Stimulated activated CD4-positive, alpha-beta T cell treated with anti-CD3 and anti-CD28 coated beads, TNF-alpha, amount 100 ng/mL, for 24 hours (primary cell): ENCODE measurements around the gene TRAPPC10.

ENCODE experiments used
- DNase-seq, 3 experiments: peaks; one replicate each; pipeline ENCODE4 v3.0.0-alpha.2; 2020; ENCODE audit warnings: low read depth in 3 of 3

The TRAPPC10 gene

DNA sequence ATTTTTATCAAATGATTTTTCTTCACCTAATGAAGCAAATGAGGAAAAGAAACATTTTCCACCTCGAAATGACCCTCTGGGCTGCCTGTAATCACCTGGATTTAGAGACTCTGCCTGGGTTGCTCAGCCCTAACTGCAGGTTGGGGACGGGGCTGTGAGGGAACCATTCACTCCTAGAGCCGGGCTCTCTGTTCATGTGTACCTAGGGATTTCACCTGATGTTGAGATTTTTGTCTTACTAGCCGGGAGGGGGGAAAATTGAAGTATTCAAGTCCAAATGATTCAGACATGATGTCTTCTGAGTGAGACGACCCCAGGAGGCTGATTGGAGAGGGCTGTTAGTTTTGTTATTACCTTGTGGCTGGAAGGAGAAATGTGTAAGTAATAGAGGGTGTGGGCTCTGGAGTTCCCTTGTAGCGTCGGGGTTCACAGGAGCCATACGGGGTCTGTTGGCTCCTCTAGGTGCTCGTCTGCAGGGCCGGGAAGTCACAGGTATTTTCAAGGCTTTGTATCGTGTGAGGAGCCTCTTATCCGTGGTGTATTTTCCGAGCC, 52.8 kb downstream of the TRAPPC10 start:
- no peak for DNase-seq

DNA sequence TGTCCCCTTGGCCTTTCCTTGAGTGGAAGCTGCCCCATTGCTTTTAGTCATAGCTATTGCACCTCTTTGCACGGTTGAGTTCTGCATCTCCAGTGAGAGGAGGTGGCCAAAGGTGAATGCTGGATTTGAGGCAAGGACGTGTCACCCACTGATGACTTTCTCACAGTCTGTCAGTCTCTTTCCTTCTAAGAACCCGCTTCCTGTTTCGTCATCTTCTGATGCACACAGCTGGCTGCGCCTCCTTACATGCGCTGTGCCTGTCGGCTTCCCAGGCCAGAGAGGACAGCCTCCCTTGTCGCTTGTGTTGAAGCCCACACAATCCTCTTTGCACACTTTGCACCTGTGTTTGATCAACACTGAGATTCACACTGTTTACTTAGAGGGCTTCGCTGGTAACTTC, 53.3 kb downstream of the TRAPPC10 start:
- DNase-seq: peak; percentile 58 to 67 (median 62)

DNA sequence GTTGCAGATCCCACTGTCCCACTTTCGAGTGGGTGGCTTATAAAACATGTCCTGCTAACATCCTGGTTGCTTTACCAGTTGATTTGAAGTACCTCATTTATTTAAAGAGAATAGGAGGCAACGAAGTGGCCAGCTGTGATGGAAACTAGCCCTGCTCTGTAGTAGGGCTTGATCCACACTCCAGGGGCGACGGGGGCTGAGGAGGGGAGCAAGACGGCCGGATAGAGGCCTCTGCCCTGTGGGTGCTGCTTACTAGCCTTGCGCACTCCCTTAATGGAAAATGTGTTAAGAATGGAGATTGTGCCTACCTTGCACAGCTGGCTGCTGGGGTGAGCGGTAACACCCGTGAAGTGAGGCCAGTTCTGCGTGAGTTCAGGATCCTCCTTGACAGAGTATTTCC, 54.0 kb downstream of the TRAPPC10 start:
- no peak for DNase-seq

DNA sequence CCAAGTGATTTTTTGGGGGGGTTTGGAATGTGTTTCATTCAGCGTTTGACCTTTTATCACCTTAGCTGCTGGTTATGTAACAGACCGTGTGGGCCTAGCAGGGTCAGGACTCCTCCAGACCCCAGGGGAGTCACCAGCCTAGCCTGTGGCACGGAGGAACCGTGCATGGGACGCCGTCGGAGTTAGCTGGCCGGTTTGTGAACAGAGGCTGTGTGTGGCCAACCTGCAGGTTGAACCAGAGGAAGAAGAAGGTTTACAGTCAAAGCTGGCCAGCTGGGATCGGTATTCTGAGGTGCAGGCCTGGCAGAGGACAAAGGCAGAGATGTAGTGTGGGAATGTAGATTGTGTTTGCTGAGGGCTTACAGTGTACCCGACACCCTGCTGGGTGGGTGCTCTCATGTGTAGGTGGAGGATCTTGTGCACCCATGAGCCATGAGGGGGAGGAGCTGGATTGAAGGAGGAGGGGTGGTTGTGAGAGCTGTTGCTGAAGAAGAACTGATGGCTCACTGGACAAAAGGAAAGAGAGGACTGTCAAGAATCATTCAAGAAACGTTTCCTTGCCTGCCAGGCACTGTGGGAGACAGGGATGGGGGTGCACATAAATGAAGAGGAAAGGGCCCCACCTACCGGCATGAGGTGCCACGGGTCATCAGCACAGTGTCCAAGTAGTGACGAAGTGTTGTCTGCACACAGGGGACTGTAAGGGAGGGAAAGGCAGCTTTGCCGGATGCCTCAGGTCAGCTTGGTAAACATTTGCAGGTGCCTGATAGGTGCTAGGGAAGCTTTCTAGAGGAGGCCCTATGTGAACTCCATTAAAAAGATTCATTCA, 55.1 kb downstream of the TRAPPC10 start:
- no peak for DNase-seq

DNA sequence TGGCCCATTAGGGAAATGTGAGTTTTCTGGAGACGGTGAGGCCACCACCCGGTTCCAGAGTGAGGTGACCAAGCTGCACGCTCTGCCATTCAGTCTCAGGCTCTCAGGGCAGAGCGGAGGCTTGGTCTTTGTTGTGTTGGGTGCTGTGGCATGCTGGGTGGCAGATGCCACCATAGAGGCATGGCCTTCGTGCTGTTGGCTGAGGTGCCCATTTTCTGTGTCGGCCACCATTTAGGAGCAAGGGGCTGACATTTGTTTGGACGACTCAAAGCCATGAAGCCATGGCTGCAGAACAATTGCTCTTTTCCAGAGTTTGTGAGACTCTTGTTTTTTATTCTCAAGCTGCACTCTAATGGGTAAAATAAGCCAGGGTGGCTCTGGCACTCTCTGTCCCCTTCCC, 58.3 kb downstream of the TRAPPC10 start:
- no peak for DNase-seq

DNA sequence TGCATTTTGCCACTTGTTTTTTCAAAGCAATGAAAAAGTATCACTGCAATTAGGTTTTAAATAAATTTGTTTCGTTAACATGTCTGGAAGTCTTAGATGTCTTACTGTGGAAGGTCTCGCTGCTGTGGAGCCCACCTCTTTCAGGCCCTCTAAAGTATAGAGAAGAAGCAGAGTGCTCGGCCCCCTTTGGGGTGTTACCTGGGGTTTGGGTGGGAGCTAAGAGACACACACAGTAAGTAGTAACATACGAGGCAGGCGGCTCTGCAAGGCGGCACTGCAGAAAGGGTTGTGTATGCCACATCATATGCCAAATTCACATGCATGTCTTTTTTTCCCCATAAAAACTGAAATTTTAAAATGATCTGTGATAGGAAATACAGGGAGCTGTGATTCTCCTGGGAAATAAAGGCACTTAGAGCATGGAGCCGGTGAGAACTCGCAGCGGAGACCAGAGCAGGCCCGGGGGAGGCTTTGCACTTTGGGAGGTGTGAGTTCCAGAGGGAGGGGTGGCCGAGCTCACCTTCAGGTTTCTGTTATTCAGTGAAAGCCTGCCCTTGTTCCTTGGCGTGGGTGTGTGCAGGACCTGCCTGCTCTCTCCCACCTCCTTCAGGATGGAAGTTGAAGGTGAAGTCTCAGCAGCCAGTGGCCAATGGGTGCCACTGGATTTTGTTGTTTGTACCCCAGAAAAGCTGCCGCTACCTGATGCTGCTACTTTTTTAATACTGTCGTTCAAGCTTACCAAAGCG, 59.4 kb downstream of the TRAPPC10 start:
- no peak for DNase-seq

DNA sequence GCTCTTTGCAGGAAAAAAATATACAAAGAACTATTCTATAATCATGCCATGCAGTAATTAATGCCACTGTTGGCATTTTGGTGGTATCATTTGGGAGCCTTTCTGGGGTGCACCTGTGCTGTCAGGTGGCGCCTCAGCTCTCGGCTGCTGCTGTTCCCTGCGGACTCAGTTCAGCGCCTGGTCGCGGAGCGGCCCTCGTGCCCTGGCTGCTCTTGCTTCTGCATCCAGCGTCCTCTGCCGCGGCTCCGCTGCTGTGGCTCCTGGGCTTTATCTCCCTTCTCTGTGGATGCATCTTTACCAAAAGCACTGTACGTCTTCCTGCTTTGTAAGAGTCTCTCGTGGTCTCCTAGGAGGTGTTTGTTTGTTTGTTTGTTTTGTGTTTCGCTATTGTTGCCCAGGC, 60.0 kb downstream of the TRAPPC10 start:
- no peak for DNase-seq

DNA sequence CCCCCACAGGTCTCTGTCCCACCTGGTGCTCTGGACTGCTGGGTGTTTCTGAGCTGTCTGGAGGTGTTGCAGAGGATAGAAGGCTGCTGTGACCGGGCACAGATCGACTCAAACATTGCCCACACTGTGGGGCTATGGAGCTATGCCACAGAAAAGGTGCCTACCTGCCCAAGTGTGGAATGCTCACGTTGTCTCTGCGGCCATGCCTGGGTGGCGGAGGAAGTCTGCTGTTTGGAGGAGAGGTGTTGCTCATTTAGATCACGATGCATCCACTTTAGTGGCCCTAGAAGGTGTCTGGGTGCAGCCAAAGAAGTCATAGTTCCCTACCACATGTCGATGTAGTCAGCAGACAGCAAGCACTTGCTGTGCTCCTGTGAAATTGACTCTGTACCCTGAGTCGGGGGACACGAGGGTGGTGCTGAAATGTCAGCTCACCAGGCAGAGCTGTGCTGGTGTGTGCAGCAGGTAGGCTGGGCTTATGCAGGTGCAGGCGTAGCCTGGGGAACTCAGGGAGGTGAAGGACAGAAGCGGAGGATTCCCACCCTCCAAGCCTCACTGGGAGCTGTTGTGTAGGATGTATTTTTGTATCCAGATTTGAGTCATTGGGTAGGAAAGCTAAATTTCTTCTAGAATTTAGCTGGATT, 62.3 kb downstream of the TRAPPC10 start:
- no peak for DNase-seq

DNA sequence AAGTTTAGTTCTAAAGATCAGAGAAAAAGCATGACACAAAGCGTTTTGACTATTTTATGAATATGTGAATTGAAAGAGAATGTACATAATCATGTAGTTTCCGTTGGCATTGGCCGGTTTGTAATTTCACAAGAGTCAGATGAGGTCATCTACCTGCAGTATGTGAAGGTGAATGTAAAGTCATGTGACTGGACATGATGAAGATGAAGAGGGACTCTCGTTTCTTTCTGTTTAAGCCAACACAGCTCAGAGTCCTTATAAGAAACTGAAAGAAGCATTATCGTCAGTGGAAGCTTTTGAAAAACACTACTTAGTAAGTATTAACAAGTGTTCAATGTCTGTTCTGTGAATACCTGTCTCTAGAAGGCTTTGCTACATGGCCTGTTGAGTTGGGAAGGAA, 64.2 kb downstream of the TRAPPC10 start:
- no peak for DNase-seq

DNA sequence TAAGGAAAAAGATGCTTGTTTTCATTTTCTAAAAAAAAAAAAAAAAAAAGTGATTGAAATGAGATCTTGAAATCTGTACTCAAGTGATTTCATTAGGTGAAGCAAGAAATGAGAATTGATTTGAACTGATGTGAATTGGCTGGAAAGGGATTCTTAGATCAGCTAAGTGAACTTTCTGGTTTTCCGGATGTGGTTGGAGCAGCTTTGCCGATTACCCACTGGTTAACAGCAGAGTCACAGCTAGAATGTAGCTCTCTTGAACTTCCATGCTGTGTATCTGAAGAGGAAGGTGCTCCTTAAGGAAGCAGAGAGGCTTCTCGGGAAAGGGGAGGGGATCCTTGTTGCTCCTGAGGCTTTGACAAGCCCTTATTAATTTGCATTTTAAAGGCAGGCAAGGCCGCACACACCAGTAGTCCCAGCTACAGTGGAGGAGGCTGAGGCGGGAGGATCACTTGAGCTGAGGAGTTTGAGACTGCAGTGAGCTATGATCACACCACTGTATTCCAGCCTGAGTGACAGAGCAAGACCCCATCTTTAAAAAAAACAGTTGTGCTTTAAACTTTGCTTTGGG, 66.4 kb downstream of the TRAPPC10 start:
- DNase-seq: no peak

DNA sequence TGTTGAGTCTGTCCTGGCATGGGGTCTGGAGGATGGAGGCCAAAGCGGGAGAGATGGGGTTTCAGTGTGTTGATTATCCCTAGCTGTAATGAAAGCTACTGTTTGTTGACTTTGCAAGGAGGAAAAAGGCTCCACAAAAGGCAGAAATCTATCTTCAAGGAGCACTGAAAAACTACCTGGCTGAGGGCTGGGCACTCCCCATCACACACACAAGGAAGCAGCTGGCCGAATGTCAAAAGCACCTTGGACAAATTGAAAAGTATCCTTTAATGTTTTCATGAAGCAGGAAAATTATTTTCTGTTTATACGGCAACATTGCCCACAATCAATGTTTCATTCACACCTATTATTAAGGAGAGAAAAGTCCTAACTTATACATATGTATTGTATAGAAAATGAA, 67.3 kb downstream of the TRAPPC10 start:
- DNase-seq: no peak

DNA sequence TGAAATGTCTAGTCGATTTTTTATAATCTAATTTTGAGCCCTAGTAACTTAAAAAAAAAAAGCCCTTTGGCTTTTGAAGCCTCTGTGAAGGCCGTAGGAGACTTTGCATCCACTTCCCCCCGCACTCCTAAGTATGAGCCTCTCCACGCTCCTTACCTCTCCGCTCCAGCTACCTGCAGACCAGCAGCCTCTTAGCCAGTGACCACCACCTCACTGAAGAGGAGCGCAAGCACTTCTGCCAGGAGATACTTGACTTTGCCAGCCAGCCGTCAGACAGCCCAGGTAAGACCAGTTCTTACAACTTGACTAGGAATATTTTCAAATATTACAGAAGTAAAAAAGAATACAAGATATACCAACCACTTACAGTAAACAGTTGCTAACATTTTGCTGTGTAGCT, 67.7 kb downstream of the TRAPPC10 start:
- DNase-seq: no peak

DNA sequence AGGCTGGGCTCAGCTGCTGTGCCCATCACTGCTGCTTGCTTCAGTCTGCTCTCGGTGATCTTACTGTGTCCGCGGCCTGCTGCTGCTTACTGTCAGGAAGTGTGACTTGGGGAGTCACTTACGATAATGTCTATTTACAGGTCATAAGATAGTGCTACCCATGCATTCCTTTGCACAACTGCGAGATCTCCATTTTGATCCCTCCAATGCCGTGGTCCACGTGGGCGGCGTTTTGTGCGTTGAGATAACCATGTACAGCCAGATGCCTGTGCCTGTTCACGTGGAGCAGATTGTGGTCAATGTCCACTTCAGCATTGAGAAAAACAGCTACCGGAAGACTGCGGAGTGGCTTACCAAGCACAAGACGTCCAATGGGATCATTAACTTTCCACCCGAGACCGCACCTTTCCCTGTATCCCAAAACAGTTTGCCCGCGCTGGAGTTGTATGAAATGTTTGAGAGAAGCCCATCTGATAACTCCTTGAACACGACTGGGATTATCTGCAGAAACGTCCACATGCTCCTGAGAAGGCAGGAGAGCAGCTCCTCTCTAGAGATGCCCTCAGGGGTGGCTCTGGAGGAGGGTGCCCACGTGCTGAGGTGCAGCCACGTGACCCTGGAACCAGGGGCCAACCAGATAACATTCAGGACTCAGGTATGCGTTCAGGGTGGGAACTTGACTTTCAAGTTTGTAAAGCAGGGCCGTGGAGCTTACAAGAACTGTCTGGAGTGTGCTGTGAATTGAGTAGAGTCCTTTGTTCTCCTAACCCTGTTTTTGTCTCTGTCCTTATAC, 70.7 kb downstream of the TRAPPC10 start:
- no peak for DNase-seq

DNA sequence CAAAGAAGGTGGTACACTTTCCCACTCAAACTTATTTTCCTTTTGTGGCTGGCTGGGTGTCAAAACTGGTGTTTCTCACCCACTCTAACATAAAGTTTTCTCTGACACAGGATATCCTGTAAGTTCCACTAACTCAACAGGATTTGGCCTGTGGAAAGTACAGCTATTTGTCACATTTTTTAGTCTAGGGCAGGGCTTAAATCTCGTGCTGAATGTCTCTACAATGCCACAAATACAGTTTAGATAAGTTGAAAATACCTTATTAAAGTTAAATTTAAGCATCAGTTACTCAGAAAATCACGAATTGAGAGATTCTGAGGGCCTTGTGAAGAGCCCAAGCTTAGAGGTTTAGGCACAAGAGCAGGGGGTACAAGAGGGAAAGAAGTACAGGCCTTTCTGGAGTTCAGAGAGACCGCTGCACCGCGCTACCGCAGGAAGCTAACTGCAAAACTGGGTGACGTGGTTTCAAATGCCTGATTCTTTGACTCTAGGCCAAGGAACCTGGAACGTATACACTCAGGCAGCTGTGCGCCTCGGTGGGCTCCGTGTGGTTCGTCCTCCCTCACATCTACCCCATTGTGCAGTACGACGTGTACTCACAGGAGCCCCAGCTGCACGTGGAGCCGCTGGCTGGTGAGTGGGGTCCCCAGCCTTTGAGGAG, 71.7 kb downstream of the TRAPPC10 start:
- DNase-seq: peak in 1 of 3 experiments; percentile 63

DNA sequence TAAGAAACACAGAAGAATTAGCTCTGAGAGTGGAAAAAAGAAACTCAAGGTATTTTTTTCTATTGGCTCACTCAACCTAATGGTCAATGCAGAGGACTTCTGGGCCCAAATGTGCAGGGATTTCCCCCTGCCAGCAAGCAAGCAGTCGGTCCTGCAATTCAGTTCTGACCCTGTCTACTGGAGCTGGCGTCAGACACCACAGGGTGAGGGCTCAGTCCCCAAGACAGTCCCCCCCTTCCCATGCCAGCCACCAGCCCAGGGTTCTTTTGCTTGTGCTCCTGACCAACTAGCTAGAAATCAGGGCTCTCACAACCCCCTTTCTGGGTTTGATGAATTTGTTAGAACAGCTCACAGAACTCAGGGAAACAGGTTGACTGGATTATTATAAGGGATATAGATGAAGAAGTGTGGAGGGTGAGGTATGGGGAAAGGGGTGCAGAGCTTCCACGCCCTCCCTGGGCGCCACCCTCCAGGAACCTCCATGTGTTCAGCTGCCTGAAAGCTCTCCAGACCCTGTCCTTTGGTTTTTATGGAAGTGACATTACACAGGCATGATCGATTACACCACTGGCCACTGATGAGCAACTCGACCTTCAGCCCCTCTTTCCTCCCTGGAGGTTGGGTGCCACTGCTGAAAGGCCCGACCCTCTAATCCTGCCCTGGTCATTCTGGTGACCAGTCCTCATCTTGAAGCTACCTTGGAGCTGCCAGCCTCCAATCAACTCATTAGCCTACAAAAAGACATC, 72.6 kb downstream of the TRAPPC10 start:
- no peak for DNase-seq

DNA sequence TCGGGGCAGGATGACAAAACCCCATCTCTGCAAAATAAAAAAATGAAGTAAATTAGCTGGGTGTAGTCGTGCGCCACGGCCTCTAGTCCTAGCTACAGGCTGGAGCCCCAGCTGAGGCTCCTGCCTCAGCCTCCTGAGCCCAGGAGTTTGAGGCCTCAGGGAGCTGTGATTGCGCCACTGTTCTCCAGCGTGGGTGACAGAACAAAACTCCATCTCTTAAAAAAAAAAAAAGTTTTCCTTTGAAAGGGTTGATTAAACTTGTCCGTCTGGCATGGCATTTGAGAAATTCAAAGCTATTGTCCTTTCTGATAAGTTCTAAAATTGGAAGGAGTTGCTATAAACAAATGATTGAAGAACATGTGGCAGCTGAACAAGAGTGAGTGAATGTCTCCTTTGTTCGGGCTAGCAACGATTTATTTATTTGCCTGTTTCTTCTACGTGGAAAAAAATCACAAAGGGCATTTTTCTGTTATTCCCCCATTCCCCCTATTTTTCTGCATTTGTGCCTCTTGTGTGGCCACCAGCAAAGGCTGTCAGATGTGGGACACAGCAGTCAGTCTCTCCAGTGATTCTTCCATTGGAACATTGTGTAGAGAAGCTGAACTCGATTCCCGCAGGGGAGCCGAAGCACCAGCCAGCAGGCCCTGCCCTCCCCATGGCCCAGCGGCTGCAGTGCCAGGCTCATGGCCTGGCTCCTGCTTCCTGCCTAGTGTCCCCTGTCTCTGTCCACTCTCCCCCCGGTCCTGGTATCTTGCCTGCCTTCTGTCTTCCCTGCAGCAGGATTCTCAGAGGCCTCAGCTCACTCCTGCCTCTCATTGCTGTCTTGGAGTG, 73.6 kb downstream of the TRAPPC10 start:
- DNase-seq: no peak

DNA sequence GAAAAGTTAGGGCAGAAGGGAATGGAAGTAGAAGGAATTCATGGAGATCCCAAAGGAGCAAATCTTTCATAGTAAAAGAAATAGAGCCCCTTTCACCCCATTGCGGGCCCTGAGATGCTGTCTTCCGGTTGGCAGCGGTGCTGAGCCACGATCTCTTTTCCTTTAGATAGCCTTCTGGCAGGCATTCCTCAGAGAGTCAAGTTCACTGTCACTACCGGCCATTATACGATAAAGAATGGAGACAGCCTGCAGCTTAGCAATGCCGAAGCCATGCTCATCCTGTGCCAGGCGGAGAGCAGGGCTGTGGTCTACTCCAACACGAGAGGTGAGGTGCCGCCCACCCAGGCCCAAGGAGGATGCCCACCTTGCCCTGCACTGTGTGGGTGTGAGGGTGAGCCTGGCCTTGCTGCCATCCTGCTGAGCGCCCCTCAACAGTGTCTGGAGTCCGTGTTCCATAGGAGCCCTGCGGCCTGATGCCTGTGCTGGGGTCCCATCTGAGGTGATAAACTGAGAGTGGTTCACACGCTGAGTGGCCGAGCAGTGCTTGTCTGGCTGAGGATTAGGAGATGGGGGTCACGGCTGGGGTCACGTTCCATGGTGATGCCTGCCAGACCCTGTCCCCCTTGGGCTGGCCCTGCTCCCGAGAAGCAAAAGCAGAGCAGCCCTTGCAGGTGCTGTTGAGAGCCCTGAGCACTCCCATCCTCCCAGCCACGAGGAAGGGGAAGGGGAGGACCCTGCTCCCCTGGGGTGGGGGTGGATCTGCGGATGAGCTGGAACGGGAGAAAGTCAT, 74.7 kb downstream of the TRAPPC10 start:
- DNase-seq: no peak
